GM18505 (cell line): ENCODE results near the gene INKA1.

Experiments used
- ATAC-seq: cut with Tn5 transposase; IDR thresholded peaks from one replicate; pipeline ENCODE4 v1.9.1; 2021; ENCODE audit not compliant: unreplicated experiment
- POLR2A ChIP-seq: IDR thresholded peaks from 4 replicates; pipeline ENCODE4 v1.6.1; 2011; ENCODE audit warnings: borderline replicate concordance; ENCODE audit not compliant: insufficient read depth, insufficient read length; ENCODE audit errors: extremely low read depth

The INKA1 gene

GRCh38 chr3:49844464-49845183 lies 41.6 kb downstream of the INKA1 start:
- TF ChIP-seq POLR2A = no peak

GRCh38 chr3:49845694-49846093 lies 42.6 kb downstream of the INKA1 start:
- no peak for TF ChIP-seq POLR2A
- ATAC-seq = no peak

More at GRCh38 chr3:49844464-49845183, 41.6 kb downstream of the INKA1 start:
- no peak for ATAC-seq
